K562 (cell line): ENCODE data around the gene SEMA3C.

Experiments used
- GABPA ChIP-seq: fragments of 200-800 bp; sonication (Bioruptor generic); conservative IDR thresholded peaks from 2 replicates; pipeline ENCODE4 v1.6.1; 2016; ENCODE audit warnings: low read depth, missing genetic modification characterization, missing compliant biosample characterization
- NFIC ChIP-seq: fragments of 450-650 bp; IDR thresholded peaks from 2 replicates; pipeline ENCODE4 v1.6.1; 2017; ENCODE audit warnings: mild to moderate bottlenecking, inconsistent platforms
- POLR2AphosphoS5 ChIP-seq: IDR thresholded peaks from 2 replicates; pipeline ENCODE4 v1.6.1; 2011; ENCODE audit warnings: mild to moderate bottlenecking, low read depth, low read length, moderate library complexity; ENCODE audit not compliant: control insufficient read depth, insufficient read depth
- ZKSCAN8 ChIP-seq: fragments of 200-800 bp; sonication (Bioruptor generic); IDR thresholded peaks from 2 replicates; pipeline ENCODE4 v1.6.1; 2016; ENCODE audit warnings: missing genetic modification characterization, missing compliant biosample characterization
- ZNF589 ChIP-seq: fragments of 200-800 bp; sonication (Bioruptor generic); IDR thresholded peaks from 2 replicates; pipeline ENCODE4 v1.6.1; 2016; ENCODE audit warnings: low read depth, missing genetic modification characterization, missing compliant biosample characterization
- TF ChIP-seq, protein P1 (sequence below), 3 experiments: IDR thresholded peaks in 2 of 3; conservative IDR thresholded peaks in 1 of 3; 2 replicates each; pipeline ENCODE4 v1.5.1; 2011 to 2012; ENCODE audit warnings: low read length in 3 of 3, mild to moderate bottlenecking in 3 of 3, control low read depth in 2 of 3, improper control_type of control experiment in 1 of 3, inconsistent platforms in 1 of 3, low read depth in 1 of 3, mixed read lengths in 1 of 3, moderate library complexity in 1 of 3; ENCODE audit not compliant: insufficient read depth in 2 of 3
- TF ChIP-seq, protein P2 (sequence below): sonication (generic); formaldehyde crosslinking; IDR thresholded peaks from 2 replicates; pipeline ENCODE4 v1.8.1; 2023; ENCODE audit warnings: mild to moderate bottlenecking, missing genetic modification reagents

DNA sequence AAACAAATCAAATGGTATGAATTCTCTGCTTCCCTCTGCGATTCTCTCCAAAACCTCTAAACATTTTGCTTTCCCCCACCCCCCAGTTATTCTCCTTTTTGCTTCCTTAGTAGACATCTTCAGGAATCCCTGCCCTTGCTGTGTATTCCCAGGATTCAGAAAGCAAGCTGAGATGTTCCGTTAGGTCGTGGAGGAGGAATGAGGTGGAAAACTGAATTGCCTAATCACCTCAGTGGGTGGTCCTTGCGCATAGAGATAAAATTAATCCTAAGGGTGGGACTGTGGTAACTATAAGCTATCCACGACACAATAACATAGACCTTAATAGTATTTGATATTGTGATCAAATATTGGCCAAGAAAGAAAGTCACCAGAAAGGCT, 49.1 kb upstream of the SEMA3C start:
- TF ChIP-seq GABPA (tag) (no peak), POLR2AphosphoS5 (no peak), ZKSCAN8 (no peak), NFIC (no peak), ZNF589 (CRISPR knock-in tag) (no peak)
- TF ChIP-seq, protein P1, sequence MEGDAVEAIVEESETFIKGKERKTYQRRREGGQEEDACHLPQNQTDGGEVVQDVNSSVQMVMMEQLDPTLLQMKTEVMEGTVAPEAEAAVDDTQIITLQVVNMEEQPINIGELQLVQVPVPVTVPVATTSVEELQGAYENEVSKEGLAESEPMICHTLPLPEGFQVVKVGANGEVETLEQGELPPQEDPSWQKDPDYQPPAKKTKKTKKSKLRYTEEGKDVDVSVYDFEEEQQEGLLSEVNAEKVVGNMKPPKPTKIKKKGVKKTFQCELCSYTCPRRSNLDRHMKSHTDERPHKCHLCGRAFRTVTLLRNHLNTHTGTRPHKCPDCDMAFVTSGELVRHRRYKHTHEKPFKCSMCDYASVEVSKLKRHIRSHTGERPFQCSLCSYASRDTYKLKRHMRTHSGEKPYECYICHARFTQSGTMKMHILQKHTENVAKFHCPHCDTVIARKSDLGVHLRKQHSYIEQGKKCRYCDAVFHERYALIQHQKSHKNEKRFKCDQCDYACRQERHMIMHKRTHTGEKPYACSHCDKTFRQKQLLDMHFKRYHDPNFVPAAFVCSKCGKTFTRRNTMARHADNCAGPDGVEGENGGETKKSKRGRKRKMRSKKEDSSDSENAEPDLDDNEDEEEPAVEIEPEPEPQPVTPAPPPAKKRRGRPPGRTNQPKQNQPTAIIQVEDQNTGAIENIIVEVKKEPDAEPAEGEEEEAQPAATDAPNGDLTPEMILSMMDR (IDR thresholded peaks at IDR 0.05 in 2 of 3, conservative IDR thresholded peaks at IDR 0.05 in 1 of 3; ENCODE audit: insufficient read depth in 2 of 3, low read depth in 1 of 3, low read length in 3 of 3), result no peak
- TF ChIP-seq, protein P2, sequence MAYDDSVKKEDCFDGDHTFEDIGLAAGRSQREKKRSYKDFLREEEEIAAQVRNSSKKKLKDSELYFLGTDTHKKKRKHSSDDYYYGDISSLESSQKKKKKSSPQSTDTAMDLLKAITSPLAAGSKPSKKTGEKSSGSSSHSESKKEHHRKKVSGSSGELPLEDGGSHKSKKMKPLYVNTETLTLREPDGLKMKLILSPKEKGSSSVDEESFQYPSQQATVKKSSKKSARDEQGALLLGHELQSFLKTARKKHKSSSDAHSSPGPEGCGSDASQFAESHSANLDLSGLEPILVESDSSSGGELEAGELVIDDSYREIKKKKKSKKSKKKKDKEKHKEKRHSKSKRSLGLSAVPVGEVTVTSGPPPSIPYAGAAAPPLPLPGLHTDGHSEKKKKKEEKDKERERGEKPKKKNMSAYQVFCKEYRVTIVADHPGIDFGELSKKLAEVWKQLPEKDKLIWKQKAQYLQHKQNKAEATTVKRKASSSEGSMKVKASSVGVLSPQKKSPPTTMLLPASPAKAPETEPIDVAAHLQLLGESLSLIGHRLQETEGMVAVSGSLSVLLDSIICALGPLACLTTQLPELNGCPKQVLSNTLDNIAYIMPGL (CRISPR knock-in tag), result no peak
